ENCODE results near the gene RNF207.

The RNF207 gene

DNA sequence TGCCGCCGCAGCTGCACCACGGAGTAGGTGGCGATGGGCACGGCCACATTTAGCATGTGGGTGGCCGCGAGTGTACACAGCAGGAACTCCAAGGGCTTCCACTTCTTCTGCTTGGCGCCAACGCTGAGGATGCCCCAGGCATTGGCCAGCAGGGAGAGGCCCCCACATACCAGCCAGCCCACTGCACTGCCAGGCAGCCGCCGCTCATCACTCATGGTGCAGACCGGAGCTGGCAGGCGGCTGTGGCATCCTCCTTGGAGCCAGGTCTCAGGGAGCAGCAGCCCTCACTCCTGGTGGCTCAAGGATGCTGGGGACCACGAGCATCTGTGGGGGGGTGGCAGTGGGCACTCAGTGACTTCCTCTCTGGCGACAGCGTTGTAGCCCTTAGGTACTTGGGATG is 48.8 kb downstream of the RNF207 start:
- no peaks in the 10 kb centered on the region for H3K9me3 Mint-ChIP-seq
- H3K4me1 Mint-ChIP-seq (ENCODE audit: low read depth): peaks cover 7% of the 10 kb centered on the region
- no peaks in the 10 kb centered on the region for H3K36me3 Mint-ChIP-seq (ENCODE audit: low read depth)
- peaks cover 19% of the 10 kb centered on the region for H3K27me3 Mint-ChIP-seq
- no peak overlapping the region for H3K4me3 Mint-ChIP-seq
- H3K27ac Mint-ChIP-seq: no peak overlapping the region

DNA sequence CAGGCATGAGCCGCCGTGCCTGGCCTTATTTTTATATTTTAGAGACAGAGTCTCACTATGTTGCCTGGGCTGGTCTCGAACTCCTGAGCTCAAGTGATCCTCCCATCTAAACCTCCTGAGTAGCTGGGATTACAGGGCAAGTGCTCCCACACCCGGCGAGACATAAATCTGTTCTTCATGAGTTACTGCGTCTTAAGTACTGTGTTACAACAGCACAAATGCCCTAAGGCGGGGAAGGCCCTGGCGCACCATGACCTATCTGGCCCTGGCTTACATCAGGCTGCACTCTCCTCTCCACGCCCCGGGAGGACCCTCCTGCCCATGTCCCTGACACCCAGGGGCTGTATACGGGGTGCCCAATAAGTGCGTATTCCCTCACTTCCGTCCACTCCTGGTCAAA is 50.7 kb downstream of the RNF207 start:
- Mint-ChIP-seq H3K27me3 (peaks cover 8% of the 10 kb centered on the region), H3K9me3 (no peaks in the 10 kb centered on the region), H3K4me1 (ENCODE audit: low read depth) (peaks cover 8% of the 10 kb centered on the region), H3K27ac (no peak overlapping the region), H3K4me3 (no peak overlapping the region), H3K36me3 (ENCODE audit: low read depth) (no peaks in the 10 kb centered on the region)

GRCh38 chr1:6257541-6258069 is 51.7 kb downstream of the RNF207 start:
- Mint-ChIP-seq H3K9me3 (no peaks in the 10 kb centered on the region), H3K4me3 (no peak overlapping the region), H3K4me1 (ENCODE audit: low read depth) (peaks cover 11% of the 10 kb centered on the region), H3K27ac (no peak overlapping the region), H3K36me3 (ENCODE audit: low read depth) (no peaks in the 10 kb centered on the region), H3K27me3 (peaks cover 13% of the 10 kb centered on the region)

DNA sequence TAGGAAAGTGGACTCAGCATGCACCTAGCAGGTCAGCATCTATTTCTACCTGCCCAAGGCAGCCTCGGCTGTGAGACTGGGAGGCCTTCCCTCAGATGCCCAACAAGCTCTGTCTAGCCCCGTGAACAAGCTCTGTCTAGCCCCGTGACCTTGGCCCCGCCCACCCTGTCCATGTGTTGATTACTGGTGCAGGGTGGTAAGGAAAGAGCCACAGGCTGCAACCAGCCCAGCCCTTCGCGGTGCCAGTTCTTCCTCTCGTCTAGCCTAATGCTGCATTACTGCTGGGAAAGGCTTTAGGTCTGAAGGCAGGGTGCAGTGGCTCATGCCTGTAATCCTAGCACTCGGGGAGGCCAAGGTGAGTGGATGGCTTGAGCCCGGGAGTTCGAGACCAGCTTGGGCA is 52.8 kb downstream of the RNF207 start:
- Mint-ChIP-seq H3K27me3 (peaks cover 13% of the 10 kb centered on the region), H3K9me3 (no peaks in the 10 kb centered on the region), H3K4me1 (ENCODE audit: low read depth) (peaks cover 11% of the 10 kb centered on the region), H3K27ac (no peak overlapping the region), H3K4me3 (no peak overlapping the region), H3K36me3 (ENCODE audit: low read depth) (no peaks in the 10 kb centered on the region)

DNA sequence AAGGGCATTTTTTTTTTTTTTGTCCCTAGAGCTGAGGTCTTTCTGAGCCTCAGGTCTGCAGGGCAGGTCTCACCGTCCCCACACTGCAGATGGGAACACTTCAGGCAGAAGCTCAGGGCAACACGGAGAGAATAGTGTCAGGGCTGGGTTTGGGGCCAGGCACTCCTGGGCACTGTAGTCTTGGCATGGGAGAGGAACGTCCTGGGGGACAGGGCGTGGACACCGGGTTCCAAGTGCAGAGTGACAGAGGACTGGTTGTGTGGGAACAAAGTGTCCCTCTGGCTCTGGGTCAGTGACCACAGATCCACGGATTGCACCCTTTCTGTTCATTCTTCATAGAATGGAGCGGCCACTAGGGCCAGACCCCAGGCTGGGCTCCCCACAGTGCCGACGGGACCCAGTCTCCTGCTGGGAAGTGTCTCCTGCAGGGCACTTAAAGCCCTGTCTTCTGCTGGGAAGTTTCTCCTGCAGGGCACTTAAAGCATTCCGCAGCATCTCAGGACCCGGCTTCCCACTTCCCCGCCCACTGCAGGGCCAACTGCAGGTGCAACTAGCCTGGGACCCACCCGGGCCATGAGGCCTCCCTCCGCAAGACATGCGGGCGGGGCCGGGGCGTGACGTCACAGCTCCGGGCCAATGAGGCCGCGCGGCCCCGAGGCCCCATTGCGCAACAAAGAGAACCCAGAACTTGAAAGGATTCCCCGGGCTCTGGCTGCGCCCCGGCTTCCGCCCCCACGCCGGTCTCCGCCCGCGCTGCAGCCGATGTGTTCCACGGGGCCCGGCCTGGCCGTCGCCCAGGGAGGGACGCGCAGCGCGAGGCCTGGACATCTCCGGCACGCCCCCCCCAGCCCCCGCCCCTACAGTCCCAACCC is 53.8 kb downstream of the RNF207 start:
- Mint-ChIP-seq H3K36me3 (ENCODE audit: low read depth) (no peaks in the 10 kb centered on the region), H3K27ac (no peak overlapping the region), H3K4me3 (peak overlapping the region; percentile 17), H3K4me1 (ENCODE audit: low read depth) (peaks cover 11% of the 10 kb centered on the region), H3K27me3 (peaks cover 13% of the 10 kb centered on the region), H3K9me3 (no peaks in the 10 kb centered on the region)

DNA sequence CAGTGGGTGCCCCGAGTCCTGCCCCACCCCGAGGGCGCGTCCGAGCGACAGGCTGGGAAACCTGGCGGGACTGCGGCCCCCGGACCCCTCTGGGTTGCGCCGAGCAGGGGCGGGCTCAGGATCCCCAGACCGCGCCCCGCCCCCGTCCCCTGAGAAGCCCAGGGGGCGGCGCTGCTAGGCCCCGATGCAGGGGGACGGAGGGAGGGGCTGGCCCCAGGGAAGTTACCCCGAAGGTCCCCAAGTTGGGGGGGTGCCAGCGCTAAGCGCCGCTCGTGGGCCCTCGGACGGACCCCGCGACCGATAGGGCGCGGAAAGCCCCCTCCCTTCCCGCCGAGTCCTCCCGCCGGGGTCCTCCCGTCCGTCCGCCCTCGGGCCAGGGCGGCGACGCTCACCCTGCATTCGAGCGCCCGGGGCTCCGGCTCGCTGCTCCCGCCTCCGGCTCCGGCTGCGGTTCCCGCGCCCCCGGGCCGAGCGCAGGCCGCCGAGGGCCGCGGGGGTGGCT is 54.6 kb downstream of the RNF207 start:
- Mint-ChIP-seq H3K4me3 (no peak overlapping the region), H3K9me3 (no peaks in the 10 kb centered on the region), H3K27ac (no peak overlapping the region), H3K27me3 (peaks cover 13% of the 10 kb centered on the region), H3K36me3 (ENCODE audit: low read depth) (no peaks in the 10 kb centered on the region), H3K4me1 (ENCODE audit: low read depth) (peaks cover 11% of the 10 kb centered on the region)

- Mint-ChIP-seq H3K27me3 (peaks cover 13% of the 10 kb centered on the region), H3K4me3 (peak within 1 kb of the TSS; percentile 35), H3K27ac (no peak within 1 kb of the TSS), H3K9me3 (no peaks in the 10 kb centered on the region), H3K4me1 (ENCODE audit: low read depth) (peaks cover 11% of the 10 kb centered on the region), H3K36me3 (ENCODE audit: low read depth) (no peaks in the 10 kb centered on the region)
Measured at GRCh38 chr1:6260961-6261614, 55.2 kb downstream of the RNF207 start, which contains the start of gene GPR153. GPR153 (minus strand) TSS chr1:6261098; CDS start chr1:6254905, 6,193 bp downstream.

DNA sequence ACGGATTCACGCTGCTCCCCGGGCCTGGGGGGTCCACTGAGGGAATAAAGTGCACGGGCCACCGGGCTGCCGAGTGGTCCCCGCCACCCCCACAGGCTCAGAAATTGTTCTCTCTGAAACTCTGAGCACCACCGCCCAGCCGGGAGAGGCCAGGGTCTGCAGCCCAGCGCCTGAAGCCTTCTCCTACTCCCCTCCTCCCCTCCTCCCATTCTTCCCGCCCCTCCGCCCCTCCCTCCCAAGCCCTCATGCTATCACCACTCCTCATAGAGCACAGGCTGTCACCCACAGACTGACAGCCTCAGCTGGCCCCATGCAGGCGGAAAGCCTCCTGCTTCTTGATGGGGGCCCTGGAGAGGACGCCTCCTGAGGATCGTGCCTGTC is 55.7 kb downstream of the RNF207 start:
- Mint-ChIP-seq H3K9me3 (no peaks in the 10 kb centered on the region), H3K36me3 (ENCODE audit: low read depth) (no peaks in the 10 kb centered on the region), H3K27ac (no peak overlapping the region), H3K27me3 (peaks cover 13% of the 10 kb centered on the region), H3K4me3 (peak overlapping the region; percentile 35), H3K4me1 (ENCODE audit: low read depth) (peaks cover 11% of the 10 kb centered on the region)

- Mint-ChIP-seq H3K4me1 (ENCODE audit: low read depth) (peaks cover 11% of the 10 kb centered on the region), H3K27ac (no peak overlapping the region), H3K4me3 (no peak overlapping the region), H3K36me3 (ENCODE audit: low read depth) (no peaks in the 10 kb centered on the region), H3K27me3 (peaks cover 13% of the 10 kb centered on the region), H3K9me3 (no peaks in the 10 kb centered on the region)
Measured at GRCh38 chr1:6262555-6263420, 56.9 kb downstream of the RNF207 start.

- Mint-ChIP-seq H3K27me3 (peaks cover 13% of the 10 kb centered on the region), H3K36me3 (ENCODE audit: low read depth) (no peaks in the 10 kb centered on the region), H3K27ac (no peak overlapping the region), H3K9me3 (no peaks in the 10 kb centered on the region), H3K4me1 (ENCODE audit: low read depth) (peaks cover 11% of the 10 kb centered on the region), H3K4me3 (no peak overlapping the region)
Measured at GRCh38 chr1:6263716-6264115, 57.8 kb downstream of the RNF207 start.

DNA sequence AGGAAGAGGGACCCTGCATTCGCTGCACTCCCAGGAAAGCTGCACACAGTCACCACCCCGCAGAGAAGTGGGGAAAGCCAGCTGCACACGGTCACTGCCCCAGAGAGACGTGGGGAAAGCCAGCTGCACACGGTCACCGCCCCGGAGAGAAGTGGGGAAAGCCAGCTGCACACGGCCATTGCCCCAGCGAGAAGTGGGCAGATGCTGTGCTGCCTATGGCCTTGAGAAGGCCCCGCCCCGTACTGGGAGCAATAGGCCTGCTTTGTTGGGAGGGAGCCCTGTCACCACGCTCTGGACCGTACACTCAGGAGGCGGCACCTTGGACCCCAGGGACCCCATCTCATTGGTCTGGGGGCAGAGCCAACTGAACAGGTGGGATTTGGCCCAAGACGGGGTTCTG is 59.2 kb downstream of the RNF207 start:
- no peak overlapping the region for H3K27ac Mint-ChIP-seq
- H3K4me3 Mint-ChIP-seq: no peak overlapping the region
- peaks cover 4% of the 10 kb centered on the region for H3K27me3 Mint-ChIP-seq
- H3K9me3 Mint-ChIP-seq: no peaks in the 10 kb centered on the region
- peaks cover 3% of the 10 kb centered on the region for H3K4me1 Mint-ChIP-seq (ENCODE audit: low read depth)
- H3K36me3 Mint-ChIP-seq (ENCODE audit: low read depth): no peaks in the 10 kb centered on the region

DNA sequence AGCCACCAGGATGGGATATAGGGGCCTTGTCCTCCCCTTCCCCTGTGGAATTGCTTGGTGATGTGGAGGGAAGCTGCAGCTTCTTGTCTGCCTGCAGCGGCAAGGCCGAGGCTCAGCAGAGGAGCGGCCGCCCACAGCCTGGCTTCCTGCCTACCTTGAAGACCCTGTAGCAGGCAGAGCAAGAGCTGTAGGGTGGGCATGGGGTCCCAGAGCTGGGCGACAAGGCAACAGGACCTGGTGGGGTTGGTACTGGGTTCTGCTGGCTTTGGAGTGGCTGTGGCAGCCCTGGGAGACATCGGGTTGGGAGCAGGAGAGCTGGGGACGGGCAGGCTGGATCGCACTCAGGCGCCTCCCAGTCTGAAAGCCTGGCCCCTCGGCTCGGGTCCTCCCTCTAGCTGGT is 60.7 kb downstream of the RNF207 start:
- H3K27me3 Mint-ChIP-seq: peaks cover 4% of the 10 kb centered on the region
- no peak overlapping the region for H3K4me3 Mint-ChIP-seq
- no peak overlapping the region for H3K27ac Mint-ChIP-seq
- no peaks in the 10 kb centered on the region for H3K9me3 Mint-ChIP-seq
- no peaks in the 10 kb centered on the region for H3K36me3 Mint-ChIP-seq (ENCODE audit: low read depth)
- peaks cover 3% of the 10 kb centered on the region for H3K4me1 Mint-ChIP-seq (ENCODE audit: low read depth)

DNA sequence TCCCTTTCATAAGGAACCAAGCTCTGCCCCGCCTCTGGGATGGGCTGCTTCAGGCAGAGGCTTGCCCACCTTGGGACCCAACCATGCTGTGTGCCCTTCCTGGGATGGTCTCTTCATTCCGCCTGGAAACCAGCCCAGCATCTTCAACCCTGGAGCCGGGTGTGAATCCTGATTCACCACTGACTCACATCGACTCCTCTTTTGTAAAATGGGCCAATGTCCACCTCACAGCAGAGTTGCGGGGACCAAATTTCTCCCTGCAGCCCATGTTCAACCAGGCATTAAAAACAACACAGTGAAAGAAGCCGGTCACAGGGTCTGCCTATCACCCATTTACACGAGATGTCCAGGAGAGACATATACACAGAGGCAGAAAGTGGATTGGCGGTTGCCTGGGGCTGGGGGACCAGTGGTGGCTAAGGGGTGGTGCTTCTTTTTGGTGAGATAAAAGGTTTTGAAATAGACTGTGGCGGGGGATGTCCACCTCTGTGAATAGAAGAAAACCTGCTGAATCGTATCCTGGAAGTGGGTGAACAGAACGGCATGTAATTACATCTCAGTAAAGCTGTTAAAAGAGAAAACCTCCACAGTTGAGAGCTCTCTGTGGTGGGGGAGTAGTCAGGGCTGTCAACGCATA is 61.9 kb downstream of the RNF207 start:
- no peak overlapping the region for H3K27ac Mint-ChIP-seq
- no peaks in the 10 kb centered on the region for H3K9me3 Mint-ChIP-seq
- H3K36me3 Mint-ChIP-seq (ENCODE audit: low read depth): no peaks in the 10 kb centered on the region
- no peaks in the 10 kb centered on the region for H3K4me1 Mint-ChIP-seq (ENCODE audit: low read depth)
- H3K4me3 Mint-ChIP-seq: no peak overlapping the region
- H3K27me3 Mint-ChIP-seq: no peaks in the 10 kb centered on the region

DNA sequence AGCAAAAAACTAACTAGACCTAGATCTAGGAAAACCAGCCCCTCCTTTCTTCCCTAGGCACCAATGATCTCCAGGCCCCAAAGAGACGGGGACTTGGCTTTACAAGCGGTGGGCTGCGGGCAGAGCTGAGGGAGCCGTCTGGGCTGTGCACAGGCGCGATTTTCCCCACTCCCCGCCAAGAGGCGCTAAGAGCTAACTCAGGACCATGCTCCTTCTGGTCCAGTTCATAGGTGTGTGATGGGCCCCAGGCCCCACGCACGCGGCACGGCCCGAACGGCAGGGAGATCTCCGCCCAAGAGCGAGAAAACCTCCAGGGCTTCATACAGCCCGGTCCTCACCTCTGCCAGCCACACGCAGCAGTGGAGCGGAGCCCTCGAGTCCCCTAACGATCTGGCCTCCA is 62.5 kb downstream of the RNF207 start:
- Mint-ChIP-seq H3K9me3 (no peaks in the 10 kb centered on the region), H3K27me3 (no peaks in the 10 kb centered on the region), H3K27ac (no peak overlapping the region)

More for the DNA sequence above, 62.5 kb downstream of the RNF207 start:
- no peak overlapping the region for H3K4me3 Mint-ChIP-seq
- H3K4me1 Mint-ChIP-seq (ENCODE audit: low read depth): no peaks in the 10 kb centered on the region
- no peaks in the 10 kb centered on the region for H3K36me3 Mint-ChIP-seq (ENCODE audit: low read depth)

Measured in stimulated activated naive CD8-positive, alpha-beta T cell treated with anti-CD3 and anti-CD28 coated beads, Interleukin-15, Interleukin-2, amounts not matched to agents 100 ng/mL and 50 ng/mL, for 24 hours (primary cell).